Measurements from ENCODE around the gene ADAMTS18. TPM values are rescaled to one million over a fixed set of nuclear protein-coding genes. Genes with fewer than 3 reads are reported as not detected.

Gene ADAMTS18
- total RNA-seq, 1 experiment from 2014 or later: not detected

DNA sequence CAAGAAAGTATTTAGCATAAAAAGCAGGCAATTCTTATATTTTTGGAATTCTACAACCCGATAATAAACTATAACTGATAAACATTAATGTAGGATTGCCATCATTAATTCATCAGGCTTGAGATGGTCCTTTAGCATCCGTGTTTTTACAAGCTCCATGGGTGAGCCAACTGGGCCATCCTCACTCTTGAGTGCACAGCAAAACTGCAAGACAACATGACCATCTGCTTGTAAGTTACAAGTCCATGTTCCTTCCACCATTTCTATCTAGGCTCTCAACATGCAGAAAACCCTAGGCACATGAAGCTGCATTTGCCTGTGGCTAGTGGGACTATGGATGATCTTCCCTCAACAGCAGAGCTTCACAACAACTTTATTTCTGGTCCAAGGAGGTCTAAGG lies 40.1 kb downstream of the ADAMTS18 start:
- CTCF ChIA-PET: no interaction called here
- no TSS peak for BruUV-seq (replicated peaks)
- H3K4me3 ChIP-seq (ENCODE audit: low read depth, low read length, poor library complexity, severe bottlenecking): no peak overlapping the region
- H3K27me3 ChIP-seq (replicated peaks; ENCODE audit: insufficient read depth, low read depth, low read length, poor library complexity): peaks cover 8% of the 10 kb centered on the region
- H3K27ac ChIP-seq (ENCODE audit: low read depth, low read length, poor library complexity, severe bottlenecking): no peak overlapping the region
- H3K9me3 ChIP-seq (ENCODE audit: low read depth, low read length, poor library complexity, severe bottlenecking): no peaks in the 10 kb centered on the region
- H3K4me1 ChIP-seq (ENCODE audit: insufficient read depth, low read length, poor library complexity, severe bottlenecking): no peaks in the 10 kb centered on the region
- intact Hi-C loops (cut with micrococcal nuclease; ENCODE audit: unreplicated experiment): no loop called here
- DNase-seq (ENCODE audit: low spot score): no peak
- POLR2A ChIA-PET (ENCODE audit: low non-redundant PET): no interaction called here
- TF ChIP-seq, protein P1, sequence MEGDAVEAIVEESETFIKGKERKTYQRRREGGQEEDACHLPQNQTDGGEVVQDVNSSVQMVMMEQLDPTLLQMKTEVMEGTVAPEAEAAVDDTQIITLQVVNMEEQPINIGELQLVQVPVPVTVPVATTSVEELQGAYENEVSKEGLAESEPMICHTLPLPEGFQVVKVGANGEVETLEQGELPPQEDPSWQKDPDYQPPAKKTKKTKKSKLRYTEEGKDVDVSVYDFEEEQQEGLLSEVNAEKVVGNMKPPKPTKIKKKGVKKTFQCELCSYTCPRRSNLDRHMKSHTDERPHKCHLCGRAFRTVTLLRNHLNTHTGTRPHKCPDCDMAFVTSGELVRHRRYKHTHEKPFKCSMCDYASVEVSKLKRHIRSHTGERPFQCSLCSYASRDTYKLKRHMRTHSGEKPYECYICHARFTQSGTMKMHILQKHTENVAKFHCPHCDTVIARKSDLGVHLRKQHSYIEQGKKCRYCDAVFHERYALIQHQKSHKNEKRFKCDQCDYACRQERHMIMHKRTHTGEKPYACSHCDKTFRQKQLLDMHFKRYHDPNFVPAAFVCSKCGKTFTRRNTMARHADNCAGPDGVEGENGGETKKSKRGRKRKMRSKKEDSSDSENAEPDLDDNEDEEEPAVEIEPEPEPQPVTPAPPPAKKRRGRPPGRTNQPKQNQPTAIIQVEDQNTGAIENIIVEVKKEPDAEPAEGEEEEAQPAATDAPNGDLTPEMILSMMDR (conservative IDR thresholded peaks at IDR 0.05; ENCODE audit: low read depth, low read length): no peak
- TF ChIP-seq EZH2 (IDR thresholded peaks at IDR 0.05; ENCODE audit: borderline replicate concordance, low read depth, low read length, poor library complexity, severe bottlenecking): no peak
- no peaks in the 10 kb centered on the region for H3K36me3 ChIP-seq (ENCODE audit: insufficient read depth, low read length, poor library complexity, severe bottlenecking)

DNA sequence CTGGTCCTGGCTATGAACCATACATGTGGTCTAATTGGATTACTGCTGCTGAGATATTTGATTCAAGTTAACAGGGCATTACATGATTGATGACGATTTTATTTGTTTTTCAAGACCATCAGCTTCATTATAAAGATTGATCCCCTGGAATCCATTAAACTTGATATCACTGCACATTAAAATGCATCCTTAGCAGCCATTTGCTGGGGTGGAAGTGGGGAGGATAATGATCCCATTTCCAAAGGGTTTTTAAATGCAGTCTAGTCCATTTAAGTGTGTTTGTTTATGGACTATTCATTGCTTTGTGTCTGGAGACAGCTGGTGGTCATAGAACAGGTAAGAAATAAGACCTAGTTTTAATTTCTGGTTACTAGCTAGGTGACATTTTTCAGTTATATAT lies 40.9 kb downstream of the ADAMTS18 start:
- H3K9me3 ChIP-seq (ENCODE audit: low read depth, low read length, poor library complexity, severe bottlenecking): no peaks in the 10 kb centered on the region
- H3K27ac ChIP-seq (ENCODE audit: low read depth, low read length, poor library complexity, severe bottlenecking): no peak overlapping the region
- no peak for TF ChIP-seq EZH2 (IDR thresholded peaks at IDR 0.05; ENCODE audit: borderline replicate concordance, low read depth, low read length, poor library complexity, severe bottlenecking)
- TF ChIP-seq, protein P1 (conservative IDR thresholded peaks at IDR 0.05; ENCODE audit: low read depth, low read length): no peak
- no peak for DNase-seq (ENCODE audit: low spot score)
- intact Hi-C loops (cut with micrococcal nuclease; ENCODE audit: unreplicated experiment): no loop called here
- ChIA-PET POLR2A (ENCODE audit: low non-redundant PET) (no interaction called here), CTCF (no interaction called here)
- no peaks in the 10 kb centered on the region for H3K36me3 ChIP-seq (ENCODE audit: insufficient read depth, low read length, poor library complexity, severe bottlenecking)
- no TSS peak for BruUV-seq (replicated peaks)
- no peaks in the 10 kb centered on the region for H3K4me1 ChIP-seq (ENCODE audit: insufficient read depth, low read length, poor library complexity, severe bottlenecking)
- H3K27me3 ChIP-seq (replicated peaks; ENCODE audit: insufficient read depth, low read depth, low read length, poor library complexity): peaks cover 8% of the 10 kb centered on the region
- no peak overlapping the region for H3K4me3 ChIP-seq (ENCODE audit: low read depth, low read length, poor library complexity, severe bottlenecking)

DNA sequence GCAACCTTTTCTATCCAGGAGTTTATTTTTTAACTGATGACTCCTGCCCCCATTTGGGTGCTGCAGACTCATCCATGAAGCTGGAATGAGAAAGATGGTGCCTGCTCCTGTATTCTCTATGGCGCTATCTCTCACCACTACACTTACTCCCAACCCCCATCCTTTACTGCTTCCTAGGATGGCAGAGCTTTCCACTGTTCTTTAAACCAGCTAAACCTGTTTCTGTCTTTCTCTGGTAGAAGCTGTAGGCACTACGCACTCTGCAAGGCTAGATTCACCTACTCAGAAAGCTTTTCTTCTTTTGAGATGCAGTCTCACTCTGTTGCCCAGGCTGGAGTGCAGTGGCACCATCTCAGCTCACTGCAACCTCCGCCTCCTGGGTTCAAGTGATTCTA lies 47.0 kb downstream of the ADAMTS18 start:
- no peaks in the 10 kb centered on the region for H3K27me3 ChIP-seq (replicated peaks; ENCODE audit: insufficient read depth, low read depth, low read length, poor library complexity)
- DNase-seq (ENCODE audit: low spot score): no peak
- POLR2A ChIA-PET (ENCODE audit: low non-redundant PET): no interaction called here
- CTCF ChIA-PET: no interaction called here
- H3K4me3 ChIP-seq (ENCODE audit: low read depth, low read length, poor library complexity, severe bottlenecking): no peak overlapping the region
- H3K36me3 ChIP-seq (ENCODE audit: insufficient read depth, low read length, poor library complexity, severe bottlenecking): no peaks in the 10 kb centered on the region
- H3K4me1 ChIP-seq (ENCODE audit: insufficient read depth, low read length, poor library complexity, severe bottlenecking): no peaks in the 10 kb centered on the region
- intact Hi-C loops (cut with micrococcal nuclease; ENCODE audit: unreplicated experiment): no loop called here
- no peaks in the 10 kb centered on the region for H3K9me3 ChIP-seq (ENCODE audit: low read depth, low read length, poor library complexity, severe bottlenecking)
- no peak overlapping the region for H3K27ac ChIP-seq (ENCODE audit: low read depth, low read length, poor library complexity, severe bottlenecking)
- TF ChIP-seq EZH2 (IDR thresholded peaks at IDR 0.05; ENCODE audit: borderline replicate concordance, low read depth, low read length, poor library complexity, severe bottlenecking): no peak
- TF ChIP-seq, protein P1 (conservative IDR thresholded peaks at IDR 0.05; ENCODE audit: low read depth, low read length): no peak
- no TSS peak for BruUV-seq (replicated peaks)

Data from A673 (cell line).